GM06990 (cell line): Measurements from ENCODE around the gene WNT9A.

Source experiments
- DNase-seq: peaks from one replicate; pipeline ENCODE4 v3.0.0-alpha.2; 2011; ENCODE audit not compliant: insufficient read length; ENCODE audit errors: extremely low read depth
- H3K27me3 ChIP-seq: replicated peaks from 2 replicates; pipeline ENCODE4 v1.6.0; 2011; ENCODE audit warnings: low read length; ENCODE audit not compliant: control insufficient read depth, insufficient read depth
- H3K36me3 ChIP-seq: 2 replicates; pipeline ENCODE4 v1.5.1; 2011; ENCODE audit warnings: low read length; ENCODE audit not compliant: control insufficient read depth, insufficient read depth
- H3K4me3 ChIP-seq: replicated peaks from 2 replicates; pipeline ENCODE4 v1.5.1; 2011; ENCODE audit warnings: low read depth, mild to moderate bottlenecking, control low read depth, low read length
- TF ChIP-seq, protein P1 (sequence below): IDR thresholded peaks from 2 replicates; pipeline ENCODE4 v1.5.1; 2011; ENCODE audit warnings: low read length, control low read depth, mild to moderate bottlenecking, inconsistent platforms; ENCODE audit not compliant: insufficient read depth, poor library complexity, severe bottlenecking

Gene WNT9A

GRCh38 chr1:227919906-227920305, 27.8 kb downstream of the WNT9A start:
- H3K36me3 ChIP-seq, result no peaks in the 10 kb centered on the region
- no peaks in the 10 kb centered on the region for H3K27me3 ChIP-seq
- DNase-seq, result no peak
- H3K4me3 ChIP-seq, result no peak overlapping the region
- TF ChIP-seq, protein P1, sequence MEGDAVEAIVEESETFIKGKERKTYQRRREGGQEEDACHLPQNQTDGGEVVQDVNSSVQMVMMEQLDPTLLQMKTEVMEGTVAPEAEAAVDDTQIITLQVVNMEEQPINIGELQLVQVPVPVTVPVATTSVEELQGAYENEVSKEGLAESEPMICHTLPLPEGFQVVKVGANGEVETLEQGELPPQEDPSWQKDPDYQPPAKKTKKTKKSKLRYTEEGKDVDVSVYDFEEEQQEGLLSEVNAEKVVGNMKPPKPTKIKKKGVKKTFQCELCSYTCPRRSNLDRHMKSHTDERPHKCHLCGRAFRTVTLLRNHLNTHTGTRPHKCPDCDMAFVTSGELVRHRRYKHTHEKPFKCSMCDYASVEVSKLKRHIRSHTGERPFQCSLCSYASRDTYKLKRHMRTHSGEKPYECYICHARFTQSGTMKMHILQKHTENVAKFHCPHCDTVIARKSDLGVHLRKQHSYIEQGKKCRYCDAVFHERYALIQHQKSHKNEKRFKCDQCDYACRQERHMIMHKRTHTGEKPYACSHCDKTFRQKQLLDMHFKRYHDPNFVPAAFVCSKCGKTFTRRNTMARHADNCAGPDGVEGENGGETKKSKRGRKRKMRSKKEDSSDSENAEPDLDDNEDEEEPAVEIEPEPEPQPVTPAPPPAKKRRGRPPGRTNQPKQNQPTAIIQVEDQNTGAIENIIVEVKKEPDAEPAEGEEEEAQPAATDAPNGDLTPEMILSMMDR, result no peak

GRCh38 chr1:227918736-227919135, 29.0 kb downstream of the WNT9A start:
- Histone ChIP-seq H3K27me3 (no peaks in the 10 kb centered on the region), H3K4me3 (no peak overlapping the region), H3K36me3 (no peaks in the 10 kb centered on the region)
- DNase-seq, result no peak
- TF ChIP-seq, protein P1, result no peak

DNA sequence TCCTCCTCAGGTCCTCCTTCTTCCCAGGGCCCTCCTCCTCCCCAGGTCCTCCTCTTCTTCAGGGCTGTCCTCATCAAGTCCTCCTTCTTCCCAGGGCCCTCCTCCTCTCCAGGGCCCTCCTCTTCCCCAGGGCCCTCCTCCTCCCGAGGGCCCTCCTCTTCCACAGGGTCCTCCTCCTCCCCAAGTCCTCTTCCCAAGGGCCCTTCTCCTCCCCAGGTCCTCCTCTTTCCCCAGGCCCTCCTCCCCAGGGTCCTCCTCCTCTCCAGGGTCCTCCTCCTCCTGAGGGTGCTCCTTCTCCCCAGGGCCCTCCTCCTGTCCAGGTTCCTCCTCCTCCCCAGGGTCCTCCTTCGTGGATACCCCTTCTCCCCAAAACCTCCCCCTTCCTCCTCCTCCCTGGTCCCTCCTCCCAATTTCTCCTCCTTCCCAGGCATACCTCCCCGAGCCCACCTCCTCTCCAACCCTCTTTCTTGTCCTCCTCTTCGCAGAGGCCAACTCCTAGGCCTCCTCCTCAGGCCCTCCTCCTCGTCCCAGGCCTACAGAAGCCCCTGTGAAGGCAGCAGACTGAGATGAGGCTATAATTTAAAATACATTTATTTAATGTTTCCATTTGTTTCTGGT, 29.5 kb downstream of the WNT9A start:
- TF ChIP-seq, protein P1, result no peak
- no peak overlapping the region for H3K4me3 ChIP-seq
- DNase-seq, result no peak
- no peaks in the 10 kb centered on the region for H3K36me3 ChIP-seq
- H3K27me3 ChIP-seq, result no peaks in the 10 kb centered on the region

GRCh38 chr1:227917081-227917950, 30.4 kb downstream of the WNT9A start:
- no peaks in the 10 kb centered on the region for H3K27me3 ChIP-seq
- TF ChIP-seq, protein P1, result no peak
- no peaks in the 10 kb centered on the region for H3K36me3 ChIP-seq
- no peak for DNase-seq
- H3K4me3 ChIP-seq, result no peak overlapping the region

- Histone ChIP-seq H3K4me3 (no peak overlapping the region), H3K27me3 (no peaks in the 10 kb centered on the region), H3K36me3 (no peaks in the 10 kb centered on the region)
- TF ChIP-seq, protein P1, result no peak
- no peak for DNase-seq
These were observed 31.1 kb downstream of the WNT9A start for GRCh38 chr1:227916655-227917054.
